NB4 (cell line): ENCODE results near the gene ALPK3.

Experiments used
- CTCF ChIP-seq: IDR thresholded peaks from one replicate; pipeline ENCODE4 v1.5.1; 2012; ENCODE audit warnings: low read depth, low read length
- POLR2A ChIP-seq: IDR thresholded peaks from 2 replicates; pipeline ENCODE4 v1.6.1; 2011; ENCODE audit warnings: mild to moderate bottlenecking; ENCODE audit not compliant: insufficient read length; ENCODE audit errors: extremely low read depth

GRCh38 chr15:84913360-84913723, 96.2 kb downstream of the ALPK3 start:
- TF ChIP-seq POLR2A, result no peak
- TF ChIP-seq CTCF, result no peak
